Measurements from ENCODE around the gene ABI3BP.
"Not testable (repeated sequence)": the region's sequence is repeated elsewhere in the genome, so short reads cannot be mapped to it uniquely, and the experiment has no call there.

ABI3BP gene

DNA sequence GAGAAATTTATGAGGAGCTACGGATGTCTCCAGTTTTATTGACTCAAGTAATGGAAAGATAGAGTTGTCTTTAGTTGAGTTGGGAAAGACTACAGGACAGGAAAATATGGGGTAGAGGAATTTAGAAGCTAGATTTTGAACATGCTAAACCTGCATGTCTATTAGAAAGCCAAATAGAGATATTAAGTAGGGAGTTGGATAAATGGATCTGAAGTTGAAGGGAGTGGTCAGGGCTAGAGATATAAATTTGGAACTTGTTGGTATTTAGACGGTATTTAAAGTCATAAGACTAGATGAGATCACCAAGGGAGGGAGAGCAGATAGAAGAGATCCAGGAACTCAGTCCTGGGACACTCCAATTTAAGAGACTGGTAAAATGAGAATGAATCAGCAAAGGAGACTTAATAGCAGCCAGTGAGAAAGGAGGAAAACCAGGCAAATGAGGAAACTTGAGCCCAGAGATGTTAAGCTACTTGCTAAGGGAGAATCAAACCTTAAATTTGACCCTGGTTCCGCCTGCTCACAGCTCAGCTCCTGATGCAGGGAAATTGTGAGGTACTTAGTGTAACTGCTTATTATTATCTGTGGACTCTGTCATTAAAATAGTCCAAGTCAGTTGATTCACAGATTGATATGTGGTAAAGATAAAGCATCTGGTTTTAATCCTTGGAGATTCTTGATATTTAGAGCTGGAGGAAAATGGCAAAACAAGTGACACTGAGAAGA is 35.8 kb downstream of the ABI3BP start:
- TF ChIP-seq, protein P1, sequence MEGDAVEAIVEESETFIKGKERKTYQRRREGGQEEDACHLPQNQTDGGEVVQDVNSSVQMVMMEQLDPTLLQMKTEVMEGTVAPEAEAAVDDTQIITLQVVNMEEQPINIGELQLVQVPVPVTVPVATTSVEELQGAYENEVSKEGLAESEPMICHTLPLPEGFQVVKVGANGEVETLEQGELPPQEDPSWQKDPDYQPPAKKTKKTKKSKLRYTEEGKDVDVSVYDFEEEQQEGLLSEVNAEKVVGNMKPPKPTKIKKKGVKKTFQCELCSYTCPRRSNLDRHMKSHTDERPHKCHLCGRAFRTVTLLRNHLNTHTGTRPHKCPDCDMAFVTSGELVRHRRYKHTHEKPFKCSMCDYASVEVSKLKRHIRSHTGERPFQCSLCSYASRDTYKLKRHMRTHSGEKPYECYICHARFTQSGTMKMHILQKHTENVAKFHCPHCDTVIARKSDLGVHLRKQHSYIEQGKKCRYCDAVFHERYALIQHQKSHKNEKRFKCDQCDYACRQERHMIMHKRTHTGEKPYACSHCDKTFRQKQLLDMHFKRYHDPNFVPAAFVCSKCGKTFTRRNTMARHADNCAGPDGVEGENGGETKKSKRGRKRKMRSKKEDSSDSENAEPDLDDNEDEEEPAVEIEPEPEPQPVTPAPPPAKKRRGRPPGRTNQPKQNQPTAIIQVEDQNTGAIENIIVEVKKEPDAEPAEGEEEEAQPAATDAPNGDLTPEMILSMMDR (IDR thresholded peaks at IDR 0.05; ENCODE audit: low read depth, low read length), result no peak
- peak; percentile 19 for DNase-seq (ENCODE audit: extremely low read depth, low read depth)

DNA sequence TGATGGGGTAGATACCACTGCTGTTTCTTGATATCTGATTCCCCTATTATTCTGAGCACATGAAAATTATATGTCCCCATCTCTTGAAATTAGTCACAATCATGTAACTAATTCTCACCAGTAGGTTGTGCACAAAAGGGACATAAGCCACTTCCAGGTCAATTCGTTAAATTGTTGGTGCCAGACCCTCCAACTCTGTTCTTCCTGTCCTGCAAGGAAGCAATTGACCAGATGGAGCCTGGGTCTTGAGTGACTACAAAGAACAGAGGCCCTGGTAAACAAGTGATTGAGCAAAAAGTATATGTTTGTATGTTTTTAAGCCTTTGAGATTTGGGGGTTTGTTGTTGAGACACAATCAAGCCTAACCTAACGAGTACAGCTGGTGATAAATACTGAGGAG is 36.9 kb downstream of the ABI3BP start:
- no peak for DNase-seq (ENCODE audit: extremely low read depth, low read depth)
- TF ChIP-seq, protein P1 (IDR thresholded peaks at IDR 0.05; ENCODE audit: low read depth, low read length), result no peak

DNA sequence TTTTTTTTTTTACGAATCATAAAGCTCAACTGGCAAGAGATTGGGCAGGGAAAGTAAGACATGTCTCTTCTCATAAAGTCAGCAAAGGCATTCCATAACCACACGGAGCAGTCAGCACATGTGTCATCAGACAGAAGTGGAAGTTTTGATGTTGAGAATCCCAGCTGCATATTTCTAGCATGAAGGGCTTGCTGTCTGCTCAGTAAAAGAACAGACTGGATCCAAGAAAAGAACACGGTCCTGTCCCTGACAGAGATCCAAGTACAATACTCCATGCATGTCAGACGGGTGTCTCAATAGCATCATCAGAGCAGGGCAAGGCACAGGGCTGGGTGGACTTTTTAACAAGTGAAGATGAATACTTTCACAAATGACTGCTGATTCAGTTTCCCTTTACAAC is 38.2 kb downstream of the ABI3BP start:
- TF ChIP-seq, protein P1 (IDR thresholded peaks at IDR 0.05; ENCODE audit: low read depth, low read length), result no peak
- peak; percentile 63 for DNase-seq (ENCODE audit: extremely low read depth, low read depth)

DNA sequence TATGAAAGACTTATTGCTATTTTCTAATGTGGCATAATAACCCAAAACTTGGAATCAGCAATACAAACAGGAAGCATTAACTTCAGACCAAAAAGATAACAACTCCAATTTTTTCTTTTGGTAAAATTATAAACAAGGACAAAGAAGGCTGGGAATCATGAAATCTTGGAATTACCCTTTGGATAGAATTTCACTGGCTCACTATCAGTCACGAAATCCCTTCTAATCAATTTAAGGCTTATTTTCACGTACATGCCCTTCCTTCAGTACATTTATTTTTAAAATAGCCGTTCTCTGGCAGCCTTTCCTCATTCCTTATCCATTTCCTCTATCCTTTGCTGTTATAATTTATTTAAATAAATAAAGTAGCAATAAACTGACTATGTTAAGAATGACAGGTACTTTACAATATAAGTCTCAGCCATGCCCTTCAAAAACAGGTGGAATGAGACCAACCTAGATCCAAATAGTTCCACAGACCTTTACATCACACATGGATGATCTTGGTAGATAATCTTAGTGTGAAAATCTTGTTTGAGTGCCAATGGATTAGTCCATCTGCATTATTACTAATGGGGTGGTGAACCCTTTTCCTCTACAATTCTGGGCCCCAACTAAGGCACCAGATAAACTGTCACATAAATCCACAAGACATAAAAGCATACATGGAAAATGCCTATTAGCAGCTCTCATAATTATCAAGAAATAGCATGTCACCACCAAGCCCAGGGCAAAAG is 38.9 kb downstream of the ABI3BP start:
- TF ChIP-seq, protein P1 (IDR thresholded peaks at IDR 0.05; ENCODE audit: low read depth, low read length), result no peak
- DNase-seq (ENCODE audit: extremely low read depth, low read depth), result no peak

DNA sequence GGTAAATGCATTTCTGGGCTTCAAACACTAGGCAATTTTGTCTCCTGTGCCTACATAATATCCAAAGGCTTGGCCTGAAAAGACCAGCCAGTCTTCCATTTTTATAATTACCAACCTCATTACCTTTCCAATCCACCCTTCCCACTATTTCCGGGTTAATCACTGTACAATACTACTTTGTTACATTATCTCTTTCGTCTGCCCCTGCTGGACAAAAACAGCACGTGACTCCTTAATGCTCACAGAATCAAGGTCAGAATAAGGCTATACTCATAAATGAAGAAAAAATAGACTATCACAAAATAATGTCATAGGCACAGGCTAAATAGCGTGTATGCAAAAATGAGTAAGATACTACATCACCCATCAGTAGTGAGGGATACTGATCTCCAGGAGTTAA is 40.1 kb downstream of the ABI3BP start:
- no peak for DNase-seq (ENCODE audit: extremely low read depth, low read depth)
- TF ChIP-seq, protein P1 (IDR thresholded peaks at IDR 0.05; ENCODE audit: low read depth, low read length), result no peak

DNA sequence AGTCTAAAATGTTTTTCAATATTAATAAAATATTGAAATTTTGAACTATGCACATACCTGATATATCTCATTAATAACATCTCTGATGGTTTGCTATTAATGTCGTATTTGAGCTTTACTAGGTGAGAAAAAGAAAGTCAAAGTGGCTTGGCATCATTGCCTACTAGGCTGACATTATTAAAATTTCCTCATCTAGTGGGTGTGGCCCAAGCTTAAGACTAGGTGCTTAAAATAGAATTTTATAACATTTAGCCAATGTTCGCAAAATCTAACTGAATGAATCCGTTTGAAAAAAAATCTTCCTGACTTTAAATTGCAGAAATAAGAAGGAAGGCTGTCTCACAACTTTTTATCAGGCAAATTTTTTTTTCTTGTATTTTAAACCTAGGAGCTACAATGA is 46.1 kb downstream of the ABI3BP start:
- TF ChIP-seq, protein P1 (IDR thresholded peaks at IDR 0.05; ENCODE audit: low read depth, low read length), result no peak
- no peak for DNase-seq (ENCODE audit: extremely low read depth, low read depth)

DNA sequence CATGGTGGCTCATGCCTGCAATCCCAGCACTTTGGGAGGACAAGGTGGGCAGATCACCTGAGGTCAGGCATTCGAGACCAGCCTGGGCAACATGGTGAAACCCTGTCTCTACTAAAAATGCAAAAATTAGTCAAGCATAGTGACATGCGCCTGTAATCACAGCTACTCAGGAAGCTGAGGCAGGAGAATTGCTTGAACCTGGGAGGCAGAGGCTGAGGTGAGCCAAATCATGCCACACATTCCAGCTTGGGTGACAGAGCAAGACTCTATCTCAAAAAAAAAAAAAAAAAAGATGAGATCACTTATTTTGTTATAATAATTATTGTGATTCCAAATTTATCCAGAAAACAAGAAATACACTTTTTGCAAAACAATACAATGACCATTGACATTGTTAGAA is 47.1 kb downstream of the ABI3BP start:
- DNase-seq (ENCODE audit: extremely low read depth, low read depth), result not testable (repeated sequence)
